ENCODE data around the gene SIVA1. TPM values are rescaled to one million over a fixed set of nuclear protein-coding genes. Genes with fewer than 3 reads are reported as not detected.

The SIVA1 gene
- total RNA-seq, 1 donor from 2014 or later = 90.1 TPM

DNA sequence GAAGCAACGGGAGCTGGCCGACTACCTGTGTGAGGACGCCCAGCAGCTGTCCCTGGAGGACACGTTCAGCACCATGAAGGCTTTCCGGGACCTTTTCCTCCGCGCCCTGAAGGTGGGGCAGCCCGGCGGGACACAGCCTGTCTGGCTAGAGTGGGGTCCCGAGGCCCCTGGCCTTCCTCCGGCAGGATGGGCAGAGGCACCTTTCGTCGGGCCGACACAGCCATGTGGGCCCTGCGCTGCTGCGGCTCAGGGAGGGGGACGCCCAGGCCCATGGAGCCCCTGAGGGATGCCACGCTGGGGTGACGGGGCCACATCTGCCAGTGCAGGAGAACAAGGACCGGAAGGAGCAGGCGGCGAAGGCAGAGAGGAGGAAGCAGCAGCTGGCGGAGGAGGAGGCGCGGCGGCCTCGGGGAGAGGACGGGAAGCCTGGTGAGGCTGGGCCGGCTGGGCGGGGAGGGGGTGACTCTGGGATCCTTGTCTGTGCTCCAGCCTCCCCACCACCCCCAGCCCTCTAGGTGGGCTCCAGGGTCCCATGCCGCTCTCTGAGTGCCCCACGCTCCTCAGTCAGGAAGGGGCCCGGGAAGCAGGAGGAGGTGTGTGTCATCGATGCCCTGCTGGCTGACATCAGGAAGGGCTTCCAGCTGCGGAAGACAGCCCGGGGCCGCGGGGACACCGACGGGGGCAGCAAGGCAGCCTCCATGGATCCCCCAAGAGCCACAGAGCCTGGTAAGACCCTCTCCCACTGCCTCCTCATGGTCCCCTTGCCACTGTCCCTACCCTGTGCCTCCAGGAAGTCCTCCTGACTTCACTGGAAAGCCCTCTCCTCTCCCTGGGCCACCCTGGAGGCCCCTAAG, 39.8 kb upstream of the SIVA1 start:
- TF ChIP-seq, protein P1, sequence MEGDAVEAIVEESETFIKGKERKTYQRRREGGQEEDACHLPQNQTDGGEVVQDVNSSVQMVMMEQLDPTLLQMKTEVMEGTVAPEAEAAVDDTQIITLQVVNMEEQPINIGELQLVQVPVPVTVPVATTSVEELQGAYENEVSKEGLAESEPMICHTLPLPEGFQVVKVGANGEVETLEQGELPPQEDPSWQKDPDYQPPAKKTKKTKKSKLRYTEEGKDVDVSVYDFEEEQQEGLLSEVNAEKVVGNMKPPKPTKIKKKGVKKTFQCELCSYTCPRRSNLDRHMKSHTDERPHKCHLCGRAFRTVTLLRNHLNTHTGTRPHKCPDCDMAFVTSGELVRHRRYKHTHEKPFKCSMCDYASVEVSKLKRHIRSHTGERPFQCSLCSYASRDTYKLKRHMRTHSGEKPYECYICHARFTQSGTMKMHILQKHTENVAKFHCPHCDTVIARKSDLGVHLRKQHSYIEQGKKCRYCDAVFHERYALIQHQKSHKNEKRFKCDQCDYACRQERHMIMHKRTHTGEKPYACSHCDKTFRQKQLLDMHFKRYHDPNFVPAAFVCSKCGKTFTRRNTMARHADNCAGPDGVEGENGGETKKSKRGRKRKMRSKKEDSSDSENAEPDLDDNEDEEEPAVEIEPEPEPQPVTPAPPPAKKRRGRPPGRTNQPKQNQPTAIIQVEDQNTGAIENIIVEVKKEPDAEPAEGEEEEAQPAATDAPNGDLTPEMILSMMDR (conservative IDR thresholded peaks at IDR 0.05) = no peak
- peaks cover 5% of the 10 kb centered on the region for H3K36me3 Mint-ChIP-seq
- no peak overlapping the region for H3K4me3 Mint-ChIP-seq
- H3K27ac Mint-ChIP-seq = no peak overlapping the region
- no peak for DNase-seq (ENCODE audit: extremely low spot score, unreplicated experiment)
- no peaks in the 10 kb centered on the region for H3K27me3 Mint-ChIP-seq
- H3K4me1 Mint-ChIP-seq (ENCODE audit: unreplicated experiment) = no peaks in the 10 kb centered on the region
- H3K9me3 Mint-ChIP-seq = no peaks in the 10 kb centered on the region

DNA sequence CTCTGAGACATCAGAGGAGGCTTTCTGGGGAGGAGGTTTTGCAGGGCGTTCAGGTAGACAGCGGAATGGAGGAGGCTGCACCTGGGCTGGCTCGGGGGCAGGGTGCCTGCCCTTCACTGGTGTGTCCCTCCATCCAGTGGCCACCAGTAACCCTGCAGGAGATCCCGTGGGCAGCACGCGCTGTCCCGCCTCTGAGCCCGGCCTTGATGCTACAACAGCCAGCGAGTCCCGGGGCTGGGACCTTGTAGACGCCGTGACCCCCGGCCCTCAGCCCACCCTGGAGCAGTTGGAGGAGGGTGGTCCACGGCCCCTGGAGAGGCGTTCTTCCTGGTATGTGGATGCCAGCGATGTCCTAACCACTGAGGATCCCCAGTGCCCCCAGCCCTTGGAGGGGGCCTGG, 38.9 kb upstream of the SIVA1 start:
- H3K4me1 Mint-ChIP-seq (ENCODE audit: unreplicated experiment) = no peaks in the 10 kb centered on the region
- no peak overlapping the region for H3K27ac Mint-ChIP-seq
- peaks cover 5% of the 10 kb centered on the region for H3K36me3 Mint-ChIP-seq
- H3K4me3 Mint-ChIP-seq = no peak overlapping the region
- TF ChIP-seq, protein P1 (conservative IDR thresholded peaks at IDR 0.05) = no peak
- no peak for DNase-seq (ENCODE audit: extremely low spot score, unreplicated experiment)
- no peaks in the 10 kb centered on the region for H3K9me3 Mint-ChIP-seq
- H3K27me3 Mint-ChIP-seq = no peaks in the 10 kb centered on the region

DNA sequence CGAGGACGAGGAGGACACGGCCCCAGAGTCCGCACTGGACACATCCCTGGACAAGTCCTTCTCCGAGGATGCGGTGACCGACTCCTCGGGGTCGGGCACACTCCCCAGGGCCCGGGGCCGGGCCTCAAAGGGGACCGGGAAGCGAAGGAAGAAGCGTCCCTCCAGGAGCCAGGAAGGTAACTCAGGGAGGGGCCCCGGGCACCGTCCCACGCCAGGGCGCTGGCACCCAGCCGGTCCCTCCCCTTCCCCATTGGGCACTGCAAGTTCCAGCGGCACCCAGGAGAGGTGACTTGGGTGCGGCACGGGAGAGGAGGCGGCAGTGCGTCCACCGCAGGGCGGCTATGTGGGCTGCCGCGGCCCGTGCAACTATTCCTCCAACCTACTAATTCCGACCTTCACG, 38.3 kb upstream of the SIVA1 start:
- no peak overlapping the region for H3K27ac Mint-ChIP-seq
- no peaks in the 10 kb centered on the region for H3K27me3 Mint-ChIP-seq
- H3K9me3 Mint-ChIP-seq = no peaks in the 10 kb centered on the region
- no peak for DNase-seq (ENCODE audit: extremely low spot score, unreplicated experiment)
- TF ChIP-seq, protein P1 (conservative IDR thresholded peaks at IDR 0.05) = no peak
- H3K36me3 Mint-ChIP-seq = peaks cover 5% of the 10 kb centered on the region
- H3K4me3 Mint-ChIP-seq = no peak overlapping the region
- H3K4me1 Mint-ChIP-seq (ENCODE audit: unreplicated experiment) = peaks cover 1% of the 10 kb centered on the region

DNA sequence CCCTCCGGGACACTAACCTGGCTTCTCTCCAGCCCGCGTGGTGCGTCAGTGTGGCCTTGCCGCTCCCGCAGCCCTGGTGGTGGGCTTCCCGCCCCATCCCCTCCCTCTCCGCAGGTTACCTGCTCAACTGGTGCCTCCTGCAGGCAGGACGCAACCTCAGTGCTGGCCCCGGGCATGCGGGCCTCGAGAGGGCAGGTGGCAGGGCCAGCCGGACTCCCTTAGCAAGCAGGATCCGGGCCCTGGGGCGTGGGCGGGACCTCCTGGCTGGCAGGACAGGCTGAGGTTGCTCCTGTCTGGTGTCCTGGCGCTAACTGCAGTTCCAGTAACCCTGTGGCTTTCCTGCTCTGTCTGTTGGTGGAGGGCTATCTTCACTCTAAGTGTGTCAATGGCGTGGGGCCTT, 37.5 kb upstream of the SIVA1 start:
- Mint-ChIP-seq H3K27ac (no peak overlapping the region), H3K36me3 (peaks cover 5% of the 10 kb centered on the region), H3K27me3 (no peaks in the 10 kb centered on the region), H3K4me1 (ENCODE audit: unreplicated experiment) (peaks cover 5% of the 10 kb centered on the region), H3K9me3 (no peaks in the 10 kb centered on the region), H3K4me3 (no peak overlapping the region)
- TF ChIP-seq, protein P1 (conservative IDR thresholded peaks at IDR 0.05) = no peak
- no peak for DNase-seq (ENCODE audit: extremely low spot score, unreplicated experiment)

DNA sequence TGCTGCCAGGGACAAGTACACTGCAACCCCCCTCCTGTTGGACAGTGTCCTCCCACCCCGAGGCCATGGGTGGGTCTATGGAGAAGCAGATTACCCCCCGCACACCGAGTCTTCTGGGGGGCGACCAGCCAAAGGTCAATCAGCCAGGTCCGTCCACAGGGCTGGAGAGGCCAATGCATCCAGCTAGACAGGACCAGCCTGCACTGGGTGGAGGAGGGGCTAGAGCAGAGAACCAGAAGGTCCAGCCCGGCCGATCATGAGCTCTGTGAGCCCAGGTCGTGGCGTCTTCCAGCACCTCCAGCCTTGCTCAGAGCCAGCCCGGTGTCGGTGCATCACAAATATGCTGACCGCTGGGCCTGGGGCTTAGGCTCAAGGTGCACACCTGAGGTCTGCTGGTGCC, 37.1 kb upstream of the SIVA1 start:
- H3K27me3 Mint-ChIP-seq = no peaks in the 10 kb centered on the region
- no peak for DNase-seq (ENCODE audit: extremely low spot score, unreplicated experiment)
- H3K27ac Mint-ChIP-seq = no peak overlapping the region
- TF ChIP-seq, protein P1 (conservative IDR thresholded peaks at IDR 0.05) = no peak
- H3K36me3 Mint-ChIP-seq = peaks cover 5% of the 10 kb centered on the region
- no peaks in the 10 kb centered on the region for H3K9me3 Mint-ChIP-seq
- no peak overlapping the region for H3K4me3 Mint-ChIP-seq
- peaks cover 5% of the 10 kb centered on the region for H3K4me1 Mint-ChIP-seq (ENCODE audit: unreplicated experiment)
